ENCODE data around the gene HYOU1.
"Not testable (repeated sequence)": the region's sequence is repeated elsewhere in the genome, so short reads cannot be mapped to it uniquely, and the experiment has no call there.

The HYOU1 gene

GRCh38 chr11:119019996-119020395 lies 37.0 kb downstream of the HYOU1 start:
- DNase-seq (ENCODE audit: low read depth) = no peak

GRCh38 chr11:119018074-119018938 lies 38.7 kb downstream of the HYOU1 start, which contains the start of the genes RPS25 and TRAPPC4:
TSS of gene RPS25 (minus strand) at chr11:119018343. CDS start at chr11:119018284, 59 bp downstream.
TSS of gene TRAPPC4 (plus strand) at chr11:119018766. CDS start at chr11:119018796, 30 bp downstream.
- peak; percentile 98 for DNase-seq (ENCODE audit: low read depth)

- DNase-seq (ENCODE audit: low read depth) = not testable (repeated sequence)
These were observed 39.6 kb downstream of the HYOU1 start for GRCh38 chr11:119017377-119017776.

GRCh38 chr11:119016216-119017009 lies 40.6 kb downstream of the HYOU1 start:
- no peak for DNase-seq (ENCODE audit: low read depth)

- no peak for DNase-seq (ENCODE audit: low read depth)
These were observed 41.9 kb downstream of the HYOU1 start for GRCh38 chr11:119015054-119015611.

GRCh38 chr11:119014209-119014924 lies 42.6 kb downstream of the HYOU1 start:
- DNase-seq (ENCODE audit: low read depth) = no peak

- no peak for DNase-seq (ENCODE audit: low read depth)
These were observed 44.3 kb downstream of the HYOU1 start for GRCh38 chr11:119012629-119013170.

- no peak for DNase-seq (ENCODE audit: low read depth)
These were observed 45.4 kb downstream of the HYOU1 start for GRCh38 chr11:119011476-119012053.

- no peak for DNase-seq (ENCODE audit: low read depth)
These were observed 50.3 kb downstream of the HYOU1 start for GRCh38 chr11:119006656-119007055.

GRCh38 chr11:119000906-119001305 lies 56.1 kb downstream of the HYOU1 start:
- DNase-seq (ENCODE audit: low read depth) = peak; percentile 34

- peak; percentile 80 for DNase-seq (ENCODE audit: low read depth)
These were observed 58.2 kb downstream of the HYOU1 start for GRCh38 chr11:118998822-118999221.

GRCh38 chr11:118998388-118998717 lies 58.7 kb downstream of the HYOU1 start:
- no peak for DNase-seq (ENCODE audit: low read depth)

- DNase-seq (ENCODE audit: low read depth) = peak; percentile 79
These were observed 59.2 kb downstream of the HYOU1 start, which contains the start of gene CENATAC for GRCh38 chr11:118997627-118998387. TSS of gene CENATAC (plus strand) at chr11:118998138. CDS start at chr11:118998198, 60 bp downstream.

- peak; percentile 21 for DNase-seq (ENCODE audit: low read depth)
These were observed 59.9 kb downstream of the HYOU1 start for GRCh38 chr11:118996926-118997626.

All from iris pigment epithelial cell (primary cell).